ENCODE measurements around the gene LMOD1.

DNA sequence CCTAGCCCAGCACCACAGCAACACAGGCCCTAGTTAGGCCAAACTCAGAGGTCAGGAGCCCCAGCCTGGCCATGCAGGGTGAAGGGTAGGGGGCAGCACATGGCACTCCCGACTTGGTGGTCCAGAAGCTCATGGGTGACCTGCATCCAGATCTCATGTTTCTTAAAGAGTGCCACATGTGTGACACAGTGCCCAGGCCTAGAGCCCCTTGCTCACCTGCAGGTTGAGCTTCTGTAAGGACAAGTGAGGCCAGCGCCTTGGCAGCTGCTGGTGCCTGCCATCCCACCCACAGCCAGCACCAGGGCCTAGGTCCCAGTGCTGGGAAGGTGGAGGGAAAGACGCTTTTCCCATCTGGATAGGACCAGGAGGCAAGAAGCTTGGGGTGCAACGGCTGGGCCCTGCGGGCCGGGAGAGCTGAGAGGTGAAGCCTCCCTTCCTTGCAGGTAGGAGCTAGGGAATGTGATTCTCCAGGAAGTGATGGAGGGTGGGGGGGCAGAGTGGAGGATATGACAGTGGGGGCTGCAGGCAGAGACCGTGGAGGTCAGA is 51.2 kb downstream of the LMOD1 start:
- TF ChIP-seq CTCF (IDR thresholded peaks at IDR 0.05; ENCODE audit: extremely low read depth in 1 of 2, insufficient read depth in 1 of 2, low read depth in 1 of 2, low read length in 2 of 2) = no peak
- no peak for TF ChIP-seq EZH2 (IDR thresholded peaks at IDR 0.05; ENCODE audit: borderline replicate concordance, low read depth, low read length, severe bottlenecking)
- TF ChIP-seq POLR2A (IDR thresholded peaks at IDR 0.05; ENCODE audit: low read depth, low read length) = no peak
- TF ChIP-seq POLR2AphosphoS5 (IDR thresholded peaks at IDR 0.05; ENCODE audit: insufficient read depth, low read depth, low read length) = no peak
- TF ChIP-seq, protein P1, sequence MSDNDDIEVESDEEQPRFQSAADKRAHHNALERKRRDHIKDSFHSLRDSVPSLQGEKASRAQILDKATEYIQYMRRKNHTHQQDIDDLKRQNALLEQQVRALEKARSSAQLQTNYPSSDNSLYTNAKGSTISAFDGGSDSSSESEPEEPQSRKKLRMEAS (IDR thresholded peaks at IDR 0.05; ENCODE audit: insufficient read depth, insufficient read length) = no peak
- no peak for TF ChIP-seq JUN (IDR thresholded peaks at IDR 0.05; ENCODE audit: borderline replicate concordance, insufficient read depth, insufficient read length, low read depth)
- TF ChIP-seq FOS (IDR thresholded peaks at IDR 0.05; ENCODE audit: borderline replicate concordance, insufficient read depth, low read length) = no peak
- no peak for TF ChIP-seq MYC (IDR thresholded peaks at IDR 0.05; ENCODE audit: low read depth, low read length)
- no peak for TF ChIP-seq GATA2 (IDR thresholded peaks at IDR 0.05; ENCODE audit: insufficient read depth, insufficient read length, low read depth, low read length)

All from endothelial cell of umbilical vein (primary cell).